Right lobe of liver (tissue), 6 donors: ENCODE measurements around the gene EHF. TPM values are rescaled to one million over a fixed set of nuclear protein-coding genes. Genes with fewer than 3 reads are reported as not detected.
A peak's percentile ranks its signal among the peaks of the same experiment; 100 is the strongest.

Experiments used
- ATAC-seq, 4 donors: fragments of 200-7000 bp; cut with Tn5 transposase; one replicate each; pipeline ENCODE4 v1.9.1; 2020; ENCODE audit warnings: mild to moderate bottlenecking in 4 of 4, moderate library complexity in 4 of 4
- DNase-seq, 3 donors: peaks; one replicate each; pipeline ENCODE4 v3.0.0-alpha.2; 2020
- H3K27ac ChIP-seq, 3 donors: fragments of 200-600 bp; one replicate each; pipeline ENCODE4 v1.8.0; 2022
- H3K27me3 ChIP-seq, 2 donors: fragments of 200-600 bp; one replicate each; pipeline ENCODE4 v1.8.0; 2022
- H3K36me3 ChIP-seq, 4 donors: fragments of 200-600 bp; sonication (generic) in 1 of 4; one replicate each; pipeline versions ENCODE4 v1.5.1 to v1.8.0; 2017 to 2022; ENCODE audit warnings: control low read depth in 1 of 4
- H3K4me1 ChIP-seq, 4 donors: fragments of 200-600 bp; sonication (generic) in 1 of 4; one replicate each; pipeline versions ENCODE4 v1.5.1 to v1.8.0; 2017 to 2022; ENCODE audit warnings: control low read depth in 1 of 4
- H3K4me3 ChIP-seq, 3 donors: fragments of 200-600 bp; one replicate each; pipeline ENCODE4 v1.8.0; 2022
- H3K9me3 ChIP-seq, 4 donors: fragments of 200-600 bp; sonication (generic) in 1 of 4; one replicate each; pipeline versions ENCODE4 v1.5.1 to v1.8.0; 2017 to 2022; ENCODE audit warnings: control low read depth in 1 of 4
- POLR2A ChIP-seq: fragments of 450-650 bp; IDR thresholded peaks from one replicate; pipeline ENCODE4 v1.6.1; 2017; ENCODE audit warnings: antibody characterized with exemption, mild to moderate bottlenecking
- WGBS: methylation state at CpG from one replicate; pipeline ENCODE4 v1.1.6; 2018; ENCODE audit warnings: low coverage, low lambda C conversion rate; ENCODE audit not compliant: insufficient coverage; ENCODE audit errors: missing lambda C conversion rate; 5-methylcytosine and 5-hydroxymethylcytosine counted together
- intact Hi-C, 2 donors: fragments of 100-400 bp; cut with DNase I; formaldehyde crosslinking; loops; one replicate each; pipeline versions ENCODE4 v1.11.2 to v1.14.1; 2022
- total RNA-seq, 6 experiments: library from RNA; depleted of rRNA in 2 of 6; stranded (reverse); fragments of >200 nt in 2 of 6; fragmentation: NEBNext Ultra II Directional in 3 of 6; extraction: Animal tissue kit (Norgen Biotek cat#: 25700) in 3 of 6; gene quantifications; one replicate each; pipeline versions ENCODE4 v1.1.0 to v1.2.4, GENCODE V29; 2016 to 2023
- TF ChIP-seq, protein P1 (sequence below), 4 donors: fragments of 200-600 bp in 3 of 4; fragments of 450-650 bp in 1 of 4; IDR thresholded peaks; one replicate each; pipeline versions ENCODE4 v1.5.1 to v1.8.0; 2016 to 2022; ENCODE audit warnings: antibody characterized with exemption in 4 of 4, mild to moderate bottlenecking in 2 of 4
- donor health status: DM: no; HTN: yes; CAD: no.
- donor health status: DM: no; HTN: no; CAD: no.
- donor health status: DM: no; HTN: no; CAD: no.
- donor health status: DM: no; HTN: yes; CAD: no.
- donor health status: DM: no; HTN: yes; CAD: no.

The EHF gene
- total RNA-seq, 6 experiments from 2014 or later: 1.00 to 3.3 (median 1.5) TPM

DNA sequence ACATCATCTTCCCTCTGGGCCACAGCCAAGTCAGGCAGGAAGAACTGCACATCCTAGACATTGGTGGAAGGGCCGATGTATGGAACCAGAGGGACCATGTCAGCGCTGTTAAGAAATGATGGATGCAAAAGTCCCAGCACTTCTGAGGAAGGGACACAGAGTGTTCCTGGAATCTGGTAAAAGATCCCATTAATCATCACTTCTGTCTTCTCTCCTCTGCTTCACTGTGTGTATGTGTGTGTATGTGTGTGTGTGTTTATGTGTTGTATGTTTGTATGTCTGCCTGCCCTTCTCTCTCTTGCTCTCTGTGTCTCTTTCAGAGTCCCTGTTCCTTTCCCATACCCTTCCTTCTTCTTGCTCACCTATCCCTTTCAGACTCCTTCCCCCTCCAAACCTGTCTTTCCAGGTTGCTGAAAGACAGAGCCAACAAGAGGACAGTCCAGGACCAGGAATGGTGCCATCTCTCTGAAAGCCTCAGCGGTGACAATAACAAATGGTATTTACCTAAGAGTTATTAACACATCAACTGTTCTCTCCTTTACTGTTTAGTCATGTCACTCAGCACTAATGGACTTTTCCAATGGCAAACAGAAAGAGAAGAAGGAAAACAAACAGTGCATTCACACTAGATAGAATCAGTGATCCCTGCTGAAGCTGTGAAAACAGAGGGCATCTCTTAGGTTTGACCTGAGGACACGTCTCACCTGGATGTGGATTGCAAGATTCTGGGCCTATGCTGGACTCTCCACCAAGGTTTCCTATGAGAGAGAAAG lies 47.1 kb downstream of the EHF start:
- Histone ChIP-seq H3K27me3 (no peaks in the 10 kb centered on the region), H3K36me3 (no peaks in the 10 kb centered on the region), H3K27ac (no peak overlapping the region), H3K9me3 (no peaks in the 10 kb centered on the region), H3K4me1 (peaks cover 0 to 19% (median 5%) of the 10 kb centered on the region in 4 donors), H3K4me3 (no peak overlapping the region)
- ATAC-seq (peak; percentile 77 to 89 (median 82)), DNase-seq (no peak)
- intact Hi-C loops: no loop called here
- TF ChIP-seq, protein P1, sequence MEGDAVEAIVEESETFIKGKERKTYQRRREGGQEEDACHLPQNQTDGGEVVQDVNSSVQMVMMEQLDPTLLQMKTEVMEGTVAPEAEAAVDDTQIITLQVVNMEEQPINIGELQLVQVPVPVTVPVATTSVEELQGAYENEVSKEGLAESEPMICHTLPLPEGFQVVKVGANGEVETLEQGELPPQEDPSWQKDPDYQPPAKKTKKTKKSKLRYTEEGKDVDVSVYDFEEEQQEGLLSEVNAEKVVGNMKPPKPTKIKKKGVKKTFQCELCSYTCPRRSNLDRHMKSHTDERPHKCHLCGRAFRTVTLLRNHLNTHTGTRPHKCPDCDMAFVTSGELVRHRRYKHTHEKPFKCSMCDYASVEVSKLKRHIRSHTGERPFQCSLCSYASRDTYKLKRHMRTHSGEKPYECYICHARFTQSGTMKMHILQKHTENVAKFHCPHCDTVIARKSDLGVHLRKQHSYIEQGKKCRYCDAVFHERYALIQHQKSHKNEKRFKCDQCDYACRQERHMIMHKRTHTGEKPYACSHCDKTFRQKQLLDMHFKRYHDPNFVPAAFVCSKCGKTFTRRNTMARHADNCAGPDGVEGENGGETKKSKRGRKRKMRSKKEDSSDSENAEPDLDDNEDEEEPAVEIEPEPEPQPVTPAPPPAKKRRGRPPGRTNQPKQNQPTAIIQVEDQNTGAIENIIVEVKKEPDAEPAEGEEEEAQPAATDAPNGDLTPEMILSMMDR (IDR thresholded peaks at IDR 0.05): no peak
- TF ChIP-seq POLR2A: no peak
- 47% methylated on average over 4 of the region's 4 CpGs for WGBS

DNA sequence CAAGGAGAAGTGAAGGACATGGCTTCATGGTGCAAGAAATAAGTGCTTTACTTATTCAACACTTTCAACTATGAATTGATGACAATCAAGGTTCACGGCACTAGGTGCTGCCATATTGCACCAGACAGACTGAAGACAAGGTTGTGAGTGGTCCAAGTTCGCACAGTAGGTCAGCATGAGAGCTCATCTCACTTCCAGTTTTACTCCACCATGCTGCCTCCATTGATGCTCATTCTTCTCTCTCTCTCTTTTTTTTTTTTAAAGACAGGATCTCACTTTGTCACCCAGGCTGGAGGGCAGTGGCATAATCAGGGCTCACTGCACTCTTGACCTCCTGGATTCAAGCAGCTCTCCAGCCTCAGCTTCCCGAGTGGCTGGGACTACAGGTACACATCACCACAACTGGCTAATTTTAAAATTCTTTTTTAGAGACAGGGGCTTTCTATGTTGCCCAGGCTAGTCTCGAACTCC lies 47.7 kb downstream of the EHF start:
- TF ChIP-seq, protein P1 (IDR thresholded peaks at IDR 0.05): no peak
- no peak for TF ChIP-seq POLR2A
- WGBS: 76% methylated on average over 3 of the region's 4 CpGs
- H3K27ac ChIP-seq: no peak overlapping the region

DNA sequence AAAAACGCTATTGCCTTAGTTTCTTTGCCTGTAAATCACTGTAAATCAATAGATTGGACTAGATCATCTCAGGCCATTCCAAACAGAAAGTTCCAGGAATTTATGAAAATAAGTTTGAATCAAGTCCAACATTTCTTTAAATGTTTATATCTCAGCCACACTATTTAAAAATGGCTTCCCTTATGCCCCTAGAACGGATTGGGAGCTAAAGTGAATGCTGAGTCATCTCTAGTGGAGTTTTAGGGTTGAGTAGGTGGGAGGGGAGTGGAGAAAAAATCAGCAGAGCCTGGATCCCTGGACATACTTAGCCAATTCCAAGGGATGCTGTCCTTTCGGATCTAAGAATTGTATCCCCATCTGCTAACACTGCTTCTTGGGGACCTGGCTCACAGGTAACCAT lies 48.6 kb downstream of the EHF start:
- no peak for ATAC-seq
- TF ChIP-seq POLR2A: no peak
- TF ChIP-seq, protein P1 (IDR thresholded peaks at IDR 0.05): no peak
- Histone ChIP-seq H3K4me1 (peaks cover 0 to 19% (median 5%) of the 10 kb centered on the region in 4 donors), H3K27me3 (no peaks in the 10 kb centered on the region), H3K4me3 (no peak overlapping the region), H3K27ac (no peak overlapping the region), H3K36me3 (no peaks in the 10 kb centered on the region), H3K9me3 (no peaks in the 10 kb centered on the region)
- no peak for DNase-seq
- intact Hi-C loops: no loop called here
- 74% methylated on average over 3 of the region's 3 CpGs for WGBS

More for the DNA sequence above, 47.7 kb downstream of the EHF start:
- no peak for DNase-seq
- no peak for ATAC-seq
- H3K36me3 ChIP-seq: no peaks in the 10 kb centered on the region
- no peaks in the 10 kb centered on the region for H3K9me3 ChIP-seq
- H3K4me3 ChIP-seq: no peak overlapping the region
- intact Hi-C loops: no loop called here
- H3K4me1 ChIP-seq: peaks cover 0 to 19% (median 5%) of the 10 kb centered on the region in 4 donors
- no peaks in the 10 kb centered on the region for H3K27me3 ChIP-seq

DNA sequence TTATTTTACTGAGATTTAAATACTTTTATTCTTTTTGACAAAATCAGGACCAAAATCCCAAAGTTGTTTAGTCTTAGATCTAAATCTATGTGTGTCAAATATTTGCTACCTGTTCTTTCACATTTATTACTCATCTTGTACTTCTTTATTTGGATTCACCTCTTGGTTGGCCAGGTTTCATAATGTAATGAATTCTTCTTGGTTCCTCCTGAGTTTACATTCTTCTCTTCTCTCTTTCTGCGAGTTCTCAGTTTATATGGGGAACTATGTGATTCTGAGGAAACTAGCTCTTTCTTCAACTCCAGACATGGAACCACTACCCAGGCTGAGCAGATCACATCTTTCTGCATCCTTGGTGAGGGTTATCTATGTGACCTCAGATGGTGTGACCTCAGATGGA lies 50.2 kb downstream of the EHF start:
- WGBS: 73% methylated on average over 1 of the region's 1 CpG
- ATAC-seq (no peak), DNase-seq (no peak)
- peaks cover 0 to 7% (median 0%) of the 10 kb centered on the region in 4 donors for H3K4me1 ChIP-seq
- TF ChIP-seq, protein P1 (IDR thresholded peaks at IDR 0.05): no peak
- TF ChIP-seq POLR2A: no peak
- no peaks in the 10 kb centered on the region for H3K27me3 ChIP-seq
- no peaks in the 10 kb centered on the region for H3K36me3 ChIP-seq
- intact Hi-C loops: no loop called here
- H3K9me3 ChIP-seq: no peaks in the 10 kb centered on the region
- H3K4me3 ChIP-seq: no peak overlapping the region
- no peak overlapping the region for H3K27ac ChIP-seq
